A673 (cell line): Measurements from ENCODE around the gene IL12RB1. TPM values are rescaled to one million over a fixed set of nuclear protein-coding genes. Genes with fewer than 3 reads are reported as not detected.
A peak's percentile ranks its signal among the peaks of the same experiment; 100 is the strongest.

ENCODE experiments used
- BruUV-seq: library from RNA; stranded (reverse); fragments of 400-500 nt; replicated peaks from 2 replicates; lab custom pipeline; 2021; lab: Mats Ljungman, UMichigan
- CTCF ChIA-PET: fragments of 300-600 bp; sonication (Branson Sonifier 250); formaldehyde crosslinking; loops from one replicate; lab custom pipeline; 2022; ENCODE audit warnings: antibody characterized with exemption; lab: Charles Lee
- POLR2A ChIA-PET: fragments of 300-600 bp; sonication (Branson Sonifier 250); formaldehyde crosslinking; loops from one replicate; lab custom pipeline; 2022; ENCODE audit warnings: antibody characterized with exemption; ENCODE audit not compliant: low non-redundant PET; lab: Charles Lee
- DNase-seq: peaks from one replicate; pipeline ENCODE4 v3.0.0-alpha.2; 2015; ENCODE audit warnings: low spot score
- H3K27ac ChIP-seq: fragments of 200-600 bp; sonication (generic); 2 replicates; pipeline ENCODE4 v1.5.1; 2016; ENCODE audit warnings: mixed run types, low read depth, mild to moderate bottlenecking, mixed read lengths, antibody characterized with exemption, low read length; ENCODE audit not compliant: poor library complexity, severe bottlenecking
- H3K27me3 ChIP-seq: fragments of 200-600 bp; sonication (generic); replicated peaks from 2 replicates; pipeline ENCODE4 v1.6.1; 2017; ENCODE audit warnings: mixed run types, low read depth, mild to moderate bottlenecking, mixed read lengths, antibody characterized with exemption, low read length; ENCODE audit not compliant: insufficient read depth, poor library complexity
- H3K36me3 ChIP-seq: fragments of 200-600 bp; sonication (generic); 2 replicates; pipeline ENCODE4 v1.6.1; 2016; ENCODE audit warnings: mixed run types, mild to moderate bottlenecking, mixed read lengths, antibody characterized with exemption, low read length; ENCODE audit not compliant: insufficient read depth, poor library complexity, severe bottlenecking
- H3K4me1 ChIP-seq: fragments of 200-600 bp; sonication (generic); 2 replicates; pipeline ENCODE4 v1.6.1; 2017; ENCODE audit warnings: mixed run types, mild to moderate bottlenecking, mixed read lengths, antibody characterized with exemption, low read length; ENCODE audit not compliant: insufficient read depth, poor library complexity, severe bottlenecking
- H3K4me3 ChIP-seq: fragments of 200-600 bp; sonication (generic); 2 replicates; pipeline ENCODE4 v1.5.1; 2016; ENCODE audit warnings: low read depth, mixed run types, mild to moderate bottlenecking, mixed read lengths, low read length; ENCODE audit not compliant: poor library complexity, severe bottlenecking
- H3K9me3 ChIP-seq: fragments of 200-600 bp; sonication (generic); 2 replicates; pipeline ENCODE4 v1.6.1; 2016; ENCODE audit warnings: mixed run types, low read depth, mild to moderate bottlenecking, mixed read lengths, antibody characterized with exemption, low read length; ENCODE audit not compliant: poor library complexity, severe bottlenecking
- CTCF ChIP-seq: fragments of 300-800, 200-600 bp; sonication (generic); conservative IDR thresholded peaks from 2 replicates; pipeline ENCODE4 v1.5.1; 2017; ENCODE audit warnings: low read depth, mild to moderate bottlenecking, antibody characterized with exemption, low read length, moderate library complexity, mixed read lengths
- EZH2 ChIP-seq: fragments of 200-600 bp; sonication (generic); IDR thresholded peaks from 2 replicates; pipeline ENCODE4 v1.6.1; 2017; ENCODE audit warnings: borderline replicate concordance, low read depth, mild to moderate bottlenecking, mixed read lengths, antibody characterized with exemption, low read length; ENCODE audit not compliant: poor library complexity, severe bottlenecking
- intact Hi-C: fragments of 100-400 bp; cut with micrococcal nuclease; formaldehyde crosslinking; loops from one replicate; pipeline ENCODE4 v1.10.0; 2022; ENCODE audit not compliant: unreplicated experiment
- total RNA-seq: library from RNA; stranded (reverse); gene quantifications from 2 replicates; pipeline ENCODE4 v1.2.3, GENCODE V29; 2021

IL12RB1 gene
- total RNA-seq, 1 experiment from 2014 or later, result not detected

- no peak overlapping the region for H3K27ac ChIP-seq
- POLR2A ChIA-PET, result no interaction called here
- intact Hi-C loops, result no loop called here
- BruUV-seq, result no TSS peak
- CTCF ChIA-PET, result no interaction called here
- H3K27me3 ChIP-seq, result no peaks in the 10 kb centered on the region
- no peak overlapping the region for H3K4me3 ChIP-seq
- H3K9me3 ChIP-seq, result no peaks in the 10 kb centered on the region
- DNase-seq, result peak; percentile 62
- TF ChIP-seq EZH2 (no peak), CTCF (no peak)
- H3K36me3 ChIP-seq, result no peaks in the 10 kb centered on the region
- peaks cover 3% of the 10 kb centered on the region for H3K4me1 ChIP-seq
These were observed 57.0 kb downstream of the IL12RB1 start for GRCh38 chr19:18029617-18030338.

- BruUV-seq, result no TSS peak
- peaks cover 25% of the 10 kb centered on the region for H3K4me1 ChIP-seq
- intact Hi-C loops, result no loop called here
- no peaks in the 10 kb centered on the region for H3K27me3 ChIP-seq
- no peaks in the 10 kb centered on the region for H3K36me3 ChIP-seq
- H3K27ac ChIP-seq, result no peak overlapping the region
- ChIA-PET POLR2A (no interaction called here), CTCF (no interaction called here)
- no peaks in the 10 kb centered on the region for H3K9me3 ChIP-seq
- no peak overlapping the region for H3K4me3 ChIP-seq
- DNase-seq, result no peak
- TF ChIP-seq CTCF (no peak), EZH2 (no peak)
These were observed 59.6 kb downstream of the IL12RB1 start for GRCh38 chr19:18027151-18027550.

- no peaks in the 10 kb centered on the region for H3K36me3 ChIP-seq
- POLR2A ChIA-PET, result no interaction called here
- H3K27ac ChIP-seq, result peak overlapping the region; percentile 83
- BruUV-seq, result no TSS peak
- H3K27me3 ChIP-seq, result no peaks in the 10 kb centered on the region
- no peak for TF ChIP-seq EZH2
- no peak for TF ChIP-seq CTCF
- CTCF ChIA-PET, result no interaction called here
- peak; percentile 95 for DNase-seq
- intact Hi-C loops, result no loop called here
- H3K4me1 ChIP-seq, result peaks cover 37% of the 10 kb centered on the region
- H3K9me3 ChIP-seq, result no peaks in the 10 kb centered on the region
- no peak overlapping the region for H3K4me3 ChIP-seq
These were observed 63.0 kb downstream of the IL12RB1 start for GRCh38 chr19:18023622-18024251.
